CD4-positive, alpha-beta T cell treated with Interleukin-12 subunit alpha and Interleukin-12 subunit beta, for 1 hour (primary cell): Measurements from ENCODE around the gene AQP6.
"Not testable (repeated sequence)": the region's sequence is repeated elsewhere in the genome, so short reads cannot be mapped to it uniquely, and the experiment has no call there.

Experiments
- DNase-seq: peaks from one replicate; pipeline ENCODE4 v3.0.0-alpha.2; 2020

The AQP6 gene

DNA sequence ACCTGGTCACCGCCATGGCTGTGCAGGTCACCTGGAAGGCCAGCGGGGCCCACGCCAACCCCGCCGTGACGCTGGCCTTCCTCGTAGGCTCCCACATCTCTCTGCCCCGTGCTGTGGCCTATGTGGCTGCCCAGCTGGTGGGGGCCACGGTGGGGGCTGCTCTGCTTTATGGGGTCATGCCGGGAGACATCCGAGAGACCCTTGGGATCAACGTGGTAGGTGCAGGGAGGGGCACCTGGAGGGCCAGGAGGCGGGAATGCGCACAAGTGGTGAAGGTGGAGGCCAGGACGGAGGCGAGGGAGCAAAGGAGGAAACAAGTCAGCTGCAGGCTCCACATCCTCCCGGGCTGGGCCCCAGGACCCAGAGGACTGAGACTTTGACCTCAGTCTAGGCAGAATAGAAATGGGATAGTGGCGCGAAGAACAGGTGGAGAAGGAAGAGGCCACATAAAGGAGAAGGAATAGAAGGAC, 649 bp downstream of the AQP6 start:
- no peak for DNase-seq

DNA sequence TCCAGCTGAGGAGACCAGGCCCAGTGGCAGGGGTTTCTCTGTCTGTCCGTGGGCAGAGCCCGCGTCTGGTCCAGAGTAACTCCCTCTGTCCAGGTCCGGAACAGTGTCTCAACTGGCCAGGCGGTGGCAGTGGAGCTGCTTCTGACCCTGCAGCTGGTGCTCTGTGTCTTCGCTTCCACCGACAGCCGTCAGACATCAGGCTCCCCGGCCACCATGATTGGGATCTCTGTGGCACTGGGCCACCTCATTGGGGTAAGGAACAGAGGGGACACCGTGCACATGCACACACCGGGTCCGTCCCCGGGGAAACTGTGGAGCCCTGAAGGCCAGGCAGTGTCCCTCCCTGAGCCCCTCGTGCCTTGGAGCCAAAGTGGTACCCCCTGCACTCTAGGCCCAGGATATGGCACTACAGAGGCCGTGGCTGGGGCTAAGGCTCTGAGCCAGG, 1.5 kb downstream of the AQP6 start:
- no peak for DNase-seq

GRCh38 chr12:49974677-49975317, 2.0 kb downstream of the AQP6 start:
- DNase-seq, result no peak

- DNase-seq, result no peak
Observed at GRCh38 chr12:49975318-49975761, 2.6 kb downstream of the AQP6 start.

DNA sequence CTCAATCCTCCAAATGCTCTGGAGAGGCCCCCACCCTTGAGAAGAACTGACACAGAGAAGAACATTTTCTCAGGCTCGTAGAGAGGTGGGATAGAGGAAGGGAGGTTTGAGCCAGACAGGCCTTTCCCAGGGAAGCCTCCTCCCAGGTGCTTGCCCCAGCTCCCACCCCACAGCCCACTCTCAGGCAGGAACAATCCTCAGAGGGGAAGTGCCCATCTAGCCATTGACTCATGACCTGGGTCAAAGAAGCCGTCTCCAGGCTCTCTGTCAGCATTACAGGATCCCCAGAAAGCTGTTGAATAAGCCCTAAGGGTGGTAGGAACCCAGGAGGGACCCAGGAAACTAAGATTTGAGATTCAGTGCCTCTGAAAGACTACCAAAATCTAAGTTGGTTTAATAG, 3.8 kb downstream of the AQP6 start:
- DNase-seq, result no peak

DNA sequence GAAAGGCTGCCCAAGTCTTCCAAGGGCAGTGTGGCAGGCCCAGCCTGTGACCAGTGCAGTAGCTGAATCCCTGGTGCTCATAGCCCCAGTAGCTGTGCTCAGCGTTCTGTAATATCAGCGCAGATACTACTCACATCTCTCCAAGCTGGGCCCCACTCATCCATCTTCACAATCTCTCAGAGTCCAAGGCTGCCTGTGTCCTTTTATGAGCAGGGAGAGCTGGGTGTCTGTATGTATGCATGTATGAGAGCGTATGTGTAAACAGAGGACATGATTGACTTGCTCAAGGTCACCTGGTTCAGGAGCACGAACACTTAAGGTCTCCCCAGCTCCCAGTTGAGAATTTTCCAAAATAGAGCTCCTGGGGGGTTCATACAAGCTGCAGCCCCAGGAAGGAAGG, 5.4 kb downstream of the AQP6 start:
- no peak for DNase-seq

GRCh38 chr12:49979016-49979586, 6.4 kb downstream of the AQP6 start:
- no peak for DNase-seq

DNA sequence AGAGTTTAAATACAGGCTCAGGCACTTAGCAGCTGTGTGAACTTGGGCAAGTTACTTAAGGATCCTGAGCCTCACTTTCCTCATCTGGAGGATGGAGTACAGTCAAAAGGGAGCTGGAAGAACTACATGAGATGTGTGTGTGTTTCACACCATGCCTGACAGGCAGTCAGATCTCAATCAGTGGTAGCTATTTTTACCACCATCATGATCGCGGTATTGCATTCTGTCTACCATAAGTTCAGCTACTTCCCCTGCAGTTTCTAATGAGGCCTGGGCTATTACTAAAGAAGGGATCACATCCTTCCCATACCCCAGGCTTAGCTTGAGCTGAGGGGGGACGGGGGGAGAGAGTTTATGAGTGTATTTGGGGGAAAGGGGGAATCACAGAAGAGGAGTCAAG, 7.0 kb downstream of the AQP6 start:
- no peak for DNase-seq

- DNase-seq, result no peak
Observed at GRCh38 chr12:49980501-49981349, 8.0 kb downstream of the AQP6 start.

- no peak for DNase-seq
Observed at GRCh38 chr12:49982246-49983087, 9.7 kb downstream of the AQP6 start.

- no peak for DNase-seq
Observed at GRCh38 chr12:49983892-49984291, 11.1 kb downstream of the AQP6 start.

GRCh38 chr12:49984476-49985359, 12.0 kb downstream of the AQP6 start:
- no peak for DNase-seq

GRCh38 chr12:49985981-49986380, 13.2 kb downstream of the AQP6 start:
- no peak for DNase-seq

DNA sequence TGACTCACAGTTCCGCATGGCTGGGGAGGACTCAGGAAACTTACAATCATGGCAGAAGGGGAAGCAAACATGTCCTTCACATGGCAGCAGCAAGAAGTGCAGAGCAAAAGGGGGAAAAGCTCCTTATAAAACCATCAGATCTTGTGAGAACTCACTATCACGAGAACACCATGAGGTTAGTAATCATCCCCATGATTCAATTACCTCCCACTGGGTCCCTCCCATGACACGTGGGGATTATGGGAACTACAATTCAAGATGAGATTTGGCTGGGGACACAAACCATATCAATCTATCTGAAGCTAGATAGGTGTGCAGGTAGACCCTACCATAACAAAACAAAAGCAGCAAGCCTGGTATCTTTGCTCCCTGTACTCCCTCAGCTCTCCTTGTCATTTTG, 13.7 kb downstream of the AQP6 start:
- DNase-seq, result not testable (repeated sequence)

GRCh38 chr12:49987625-49988303, 15.0 kb downstream of the AQP6 start:
- no peak for DNase-seq

- not testable (repeated sequence) for DNase-seq
Observed at GRCh38 chr12:49989400-49989799, 16.7 kb downstream of the AQP6 start.

DNA sequence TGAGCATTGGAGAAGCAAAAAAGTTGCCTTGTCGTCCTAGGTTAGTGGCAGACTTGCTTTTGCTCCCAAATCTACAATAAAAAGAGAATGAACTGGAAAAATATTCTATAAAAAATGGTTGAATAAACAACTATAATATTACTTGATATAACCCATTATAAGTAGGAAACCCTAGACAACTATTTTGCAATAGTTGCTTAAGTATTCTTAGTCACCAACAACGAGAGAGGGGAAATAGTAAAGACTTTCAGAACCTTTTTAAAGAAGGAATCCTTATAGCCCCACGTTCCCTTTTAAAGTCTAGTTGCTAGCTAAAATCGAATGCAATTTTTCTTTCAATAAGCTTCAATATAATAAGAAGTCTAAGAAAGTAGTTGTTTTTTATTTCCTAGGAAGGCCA, 17.5 kb downstream of the AQP6 start:
- no peak for DNase-seq

- no peak for DNase-seq
Observed at GRCh38 chr12:49998453-49998852, 25.7 kb downstream of the AQP6 start.

DNA sequence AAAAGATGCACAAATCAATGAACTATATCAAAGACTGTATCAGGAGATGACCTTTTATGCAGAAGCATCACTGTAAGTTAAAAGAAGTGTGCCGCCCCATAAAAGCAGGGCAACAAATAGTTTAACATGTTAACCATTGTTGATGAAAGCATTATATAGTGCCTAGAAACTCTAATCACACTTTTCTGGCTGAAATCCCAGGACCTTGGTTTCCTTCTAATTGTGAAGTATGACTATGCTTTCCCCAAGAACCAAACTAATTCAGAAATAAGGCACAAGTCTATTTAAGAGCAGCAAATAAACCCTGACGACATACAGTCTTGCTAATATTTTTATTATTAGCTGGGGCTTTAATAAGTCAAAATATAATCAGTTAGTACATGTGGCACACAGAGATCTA, 30.8 kb downstream of the AQP6 start:
- no peak for DNase-seq

GRCh38 chr12:50004696-50005095, 31.9 kb downstream of the AQP6 start:
- DNase-seq, result no peak

DNA sequence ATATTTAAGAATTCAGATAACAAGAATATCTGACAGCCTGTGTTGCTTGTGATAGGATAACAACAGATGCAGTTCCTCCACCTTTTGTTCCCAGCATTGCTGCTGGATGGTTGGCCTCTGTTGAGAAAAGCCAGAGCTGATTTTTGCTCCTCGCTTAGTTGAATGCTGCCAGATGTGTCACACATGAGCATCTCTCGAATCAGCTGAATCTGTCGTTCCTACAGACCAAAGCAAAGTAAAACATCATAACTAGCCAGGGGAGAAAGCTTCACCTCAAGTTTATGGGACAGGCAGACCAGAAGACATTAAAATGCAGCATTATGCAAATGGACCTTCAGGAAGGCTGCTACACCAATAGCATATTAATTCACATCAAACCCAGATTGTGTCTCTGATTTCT, 32.4 kb downstream of the AQP6 start:
- no peak for DNase-seq
